GM21786 (cell line): ENCODE data around the gene CPHXL2.

ENCODE experiments used
- ATAC-seq: cut with Tn5 transposase; IDR thresholded peaks from one replicate; pipeline ENCODE4 v1.9.1; 2021; ENCODE audit not compliant: unreplicated experiment

The CPHXL2 gene

GRCh38 chr16:75676909-75677308 is at the start of gene CPHXL2:
Gene CPHXL2, minus strand, starts transcription at chr16:75677009. Its CDS starts 10 bp downstream, at chr16:75676999.
- ATAC-seq: no peak

GRCh38 chr16:75726390-75726789 is 49.6 kb upstream of the CPHXL2 start, which contains the start of gene CPHXL:
Gene CPHXL, minus strand, starts transcription at chr16:75726490. Its CDS starts 48 bp downstream, at chr16:75726442.
- no peak for ATAC-seq

DNA sequence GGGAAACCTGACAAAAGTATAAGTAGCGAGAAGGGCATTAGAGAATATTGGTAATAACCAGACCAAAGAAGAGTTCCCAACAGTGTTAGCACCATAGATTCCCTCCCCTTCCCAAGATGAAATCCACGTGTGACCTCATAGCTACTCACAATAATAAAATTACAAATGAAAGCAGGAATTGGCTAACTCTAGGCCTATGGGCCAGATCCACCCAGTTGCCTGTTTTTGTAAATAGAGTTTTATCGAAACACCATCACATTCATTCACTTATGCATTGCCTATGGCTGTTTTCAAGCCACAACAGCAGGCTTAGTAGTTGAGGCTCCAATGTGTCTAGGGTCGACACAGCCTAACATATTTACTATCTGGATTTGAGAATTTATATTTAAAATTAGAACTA is 41.6 kb upstream of the CPHXL2 start:
- ATAC-seq: no peak

- no peak for ATAC-seq
Measured at GRCh38 chr16:75714661-75715060, 37.9 kb upstream of the CPHXL2 start.

GRCh38 chr16:75710344-75710743 is 33.5 kb upstream of the CPHXL2 start:
- no peak for ATAC-seq

DNA sequence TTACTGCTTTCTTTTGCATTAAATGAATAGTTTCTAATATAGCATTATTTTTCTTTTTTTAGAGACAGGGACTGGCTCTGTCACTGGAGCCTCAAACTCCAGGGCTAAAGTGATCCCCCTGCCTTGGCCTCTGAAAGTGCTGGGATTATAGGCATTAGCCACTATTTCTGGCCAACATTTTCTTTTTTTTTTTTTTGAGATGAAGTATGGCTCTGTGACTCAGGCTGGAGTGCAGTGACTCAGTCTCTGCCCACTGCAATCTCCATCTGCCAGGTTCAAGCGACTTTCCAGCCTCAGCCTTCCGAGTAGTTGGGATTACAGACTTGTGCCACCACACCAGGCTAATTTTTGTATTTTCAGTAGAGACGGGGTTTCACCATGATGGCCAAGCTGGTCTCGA is 26.5 kb upstream of the CPHXL2 start:
- no peak for ATAC-seq

- ATAC-seq: no peak
Measured at GRCh38 chr16:75702242-75702641, 25.4 kb upstream of the CPHXL2 start.

- ATAC-seq: no peak
Measured at GRCh38 chr16:75701361-75701760, 24.6 kb upstream of the CPHXL2 start, which contains the start of gene DUXB. Gene DUXB, minus strand, starts transcription at chr16:75701461. Its CDS starts 43 bp downstream, at chr16:75701418.

- ATAC-seq: no peak
Measured at GRCh38 chr16:75697571-75697970, 20.8 kb upstream of the CPHXL2 start.

DNA sequence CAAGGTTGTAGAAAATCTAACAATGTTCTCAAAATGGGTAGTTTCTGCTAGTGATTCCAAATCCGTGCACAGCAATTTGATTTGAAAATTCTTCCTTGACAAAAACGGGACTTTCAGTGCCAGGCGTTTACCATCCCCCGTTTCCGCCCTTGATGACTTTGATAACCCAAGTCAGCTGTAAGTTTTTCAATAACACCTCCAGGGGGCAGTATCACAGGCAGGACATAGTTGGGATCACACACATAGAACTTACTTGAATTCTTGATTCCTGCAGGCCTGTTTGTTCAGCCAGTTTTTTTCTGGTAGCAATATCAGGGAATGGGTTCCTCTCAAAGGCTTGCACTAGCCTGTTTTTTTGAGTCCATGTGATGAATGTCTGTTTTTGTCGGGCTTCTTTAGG is 18.9 kb upstream of the CPHXL2 start:
- ATAC-seq: no peak

DNA sequence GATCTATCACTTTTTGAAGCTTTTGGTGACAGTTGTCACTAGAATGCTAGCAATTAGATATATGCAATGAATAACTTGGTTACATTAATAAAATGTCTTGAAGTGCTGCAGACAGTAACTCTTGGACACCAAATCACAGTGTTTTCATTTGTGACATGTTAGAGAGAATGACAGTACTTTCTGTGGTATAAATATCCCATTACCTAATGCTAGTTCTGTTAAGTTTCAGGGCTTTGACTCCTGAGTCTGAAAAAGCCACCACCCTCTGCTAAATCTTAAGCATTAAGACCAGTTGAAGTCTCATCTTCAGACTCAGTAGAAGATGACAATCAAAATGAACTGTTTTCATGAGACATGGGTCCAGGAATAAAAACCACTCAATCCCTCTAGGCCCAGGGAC is 10.6 kb upstream of the CPHXL2 start:
- ATAC-seq: no peak

GRCh38 chr16:75682308-75682707 is 5.5 kb upstream of the CPHXL2 start:
- ATAC-seq: no peak

GRCh38 chr16:75679366-75679765 is 2.6 kb upstream of the CPHXL2 start:
- ATAC-seq: no peak

GRCh38 chr16:75667503-75667902 is 9.3 kb downstream of the CPHXL2 start:
- no peak for ATAC-seq

DNA sequence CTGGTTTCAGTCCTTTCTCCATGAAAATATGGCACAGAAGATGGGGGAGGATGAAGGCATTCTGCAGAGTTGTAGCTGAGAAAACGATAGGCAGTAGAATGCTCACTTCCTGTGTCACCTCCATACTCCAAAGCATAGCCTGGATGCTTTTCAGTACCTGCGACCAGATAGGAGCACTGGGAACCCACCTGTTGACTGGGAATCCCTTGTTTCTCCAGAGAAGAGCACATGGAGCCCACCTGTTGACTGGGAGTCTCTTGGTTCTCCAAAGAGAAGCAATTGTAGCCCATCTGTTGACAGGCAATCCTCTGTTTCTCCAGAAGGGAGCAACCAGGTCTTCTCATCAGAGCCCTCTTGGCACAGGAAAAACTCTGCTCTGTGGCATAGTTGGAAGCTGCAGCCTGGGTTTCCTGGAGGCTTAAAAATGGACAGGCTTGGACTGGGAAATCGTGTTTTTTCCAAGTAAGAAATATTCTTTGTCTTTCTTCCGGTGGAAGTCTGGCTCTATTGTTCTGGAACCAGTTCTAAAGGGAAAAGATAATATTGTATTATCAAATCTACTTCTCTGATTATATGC is 16.0 kb downstream of the CPHXL2 start:
- ATAC-seq: no peak

DNA sequence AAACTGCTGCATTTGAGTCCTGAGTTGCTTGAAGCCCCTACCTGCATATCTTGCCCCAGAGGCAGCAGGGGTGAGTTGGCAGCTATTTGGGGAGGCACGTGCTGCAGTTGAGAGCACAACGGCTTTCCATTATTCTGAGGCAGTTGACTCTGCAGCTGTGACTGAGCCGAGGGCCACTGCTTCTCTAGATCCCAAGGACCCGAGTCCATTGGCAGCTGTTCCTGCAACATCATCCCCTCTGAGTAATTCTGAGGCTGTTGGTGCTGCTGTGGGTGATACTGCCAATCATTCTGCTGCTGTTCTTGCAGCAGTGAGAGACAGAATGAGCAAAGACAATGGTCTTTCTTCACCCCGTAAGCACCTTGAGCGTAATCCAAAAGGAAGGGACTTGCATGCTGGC is 16.5 kb downstream of the CPHXL2 start:
- no peak for ATAC-seq

- no peak for ATAC-seq
Measured at GRCh38 chr16:75658175-75658574, 18.6 kb downstream of the CPHXL2 start.

DNA sequence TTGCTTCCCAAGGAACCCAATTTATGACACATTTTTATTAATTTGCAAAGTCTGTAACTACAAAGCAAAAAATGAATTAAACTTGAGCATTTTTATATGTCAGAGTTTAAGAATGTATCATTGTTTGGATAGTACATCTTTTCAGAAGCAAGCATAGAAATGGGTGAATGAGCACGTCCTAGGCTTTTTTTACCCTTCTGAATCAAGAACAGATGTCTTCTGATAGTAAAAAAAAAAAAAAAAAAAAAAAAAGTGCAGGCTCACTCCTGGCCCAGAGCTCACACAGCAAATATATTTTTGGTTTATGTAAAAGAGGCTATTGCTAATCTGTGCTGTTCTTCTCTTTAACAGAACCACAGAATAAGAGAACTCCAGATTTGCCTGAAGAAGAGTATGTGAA is 22.9 kb downstream of the CPHXL2 start:
- no peak for ATAC-seq

GRCh38 chr16:75648265-75649076 is 28.3 kb downstream of the CPHXL2 start:
- peak; percentile 27 for ATAC-seq

- peak; percentile 85 for ATAC-seq
Measured at GRCh38 chr16:75647492-75648264, 29.1 kb downstream of the CPHXL2 start, which contains the start of the genes KARS1 and TERF2IP. Gene KARS1, minus strand, starts transcription at chr16:75647665. Its CDS starts 26 bp downstream, at chr16:75647639. Gene TERF2IP, plus strand, starts transcription at chr16:75647773. Its CDS starts 110 bp downstream, at chr16:75647883.

DNA sequence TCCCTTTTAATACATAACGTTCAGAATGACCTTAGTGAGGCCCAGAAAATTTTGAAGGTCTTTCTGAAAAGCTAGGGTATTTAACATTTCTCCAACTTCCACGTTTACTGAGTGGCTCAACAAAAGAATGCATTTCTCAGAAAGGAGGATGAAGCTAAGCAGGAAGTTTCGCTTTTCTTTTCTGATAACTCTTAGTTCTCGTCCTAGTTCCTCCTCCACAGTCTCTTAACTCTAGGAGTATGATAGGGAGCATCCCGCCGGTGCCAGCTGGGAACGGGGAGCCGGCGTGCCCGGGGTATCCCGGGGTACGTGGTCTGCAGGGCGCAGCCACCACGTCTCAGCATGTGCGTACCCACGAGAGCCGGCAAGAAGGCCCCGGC is 29.7 kb downstream of the CPHXL2 start:
- peak; percentile 18 for ATAC-seq
